Mucosa of stomach (tissue), 1 donor: ENCODE results near the gene SLC44A1.

Experiments used
- H3K27me3 ChIP-seq: one replicate; pipeline ENCODE4 v1.7.0; 2013; ENCODE audit warnings: mild to moderate bottlenecking, low read length; ENCODE audit not compliant: control insufficient read depth, insufficient read depth
- H3K36me3 ChIP-seq: one replicate; pipeline ENCODE4 v1.7.0; 2013; ENCODE audit warnings: low read length; ENCODE audit not compliant: control insufficient read depth, insufficient read depth
- H3K4me1 ChIP-seq: one replicate; pipeline ENCODE4 v1.7.0; 2013; ENCODE audit warnings: mild to moderate bottlenecking, low read length; ENCODE audit not compliant: control insufficient read depth, insufficient read depth
- H3K4me3 ChIP-seq: one replicate; pipeline ENCODE4 v1.7.0; 2013; ENCODE audit warnings: low read length
- H3K9ac ChIP-seq: one replicate; pipeline ENCODE4 v1.7.0; 2013; ENCODE audit warnings: mild to moderate bottlenecking, low read length, moderate library complexity
- H3K9me3 ChIP-seq: one replicate; pipeline ENCODE4 v1.7.0; 2013; ENCODE audit warnings: mild to moderate bottlenecking, low read length, moderate library complexity; ENCODE audit not compliant: control insufficient read depth
- donor health status: Pancreatic carcinoma.

The SLC44A1 gene

DNA sequence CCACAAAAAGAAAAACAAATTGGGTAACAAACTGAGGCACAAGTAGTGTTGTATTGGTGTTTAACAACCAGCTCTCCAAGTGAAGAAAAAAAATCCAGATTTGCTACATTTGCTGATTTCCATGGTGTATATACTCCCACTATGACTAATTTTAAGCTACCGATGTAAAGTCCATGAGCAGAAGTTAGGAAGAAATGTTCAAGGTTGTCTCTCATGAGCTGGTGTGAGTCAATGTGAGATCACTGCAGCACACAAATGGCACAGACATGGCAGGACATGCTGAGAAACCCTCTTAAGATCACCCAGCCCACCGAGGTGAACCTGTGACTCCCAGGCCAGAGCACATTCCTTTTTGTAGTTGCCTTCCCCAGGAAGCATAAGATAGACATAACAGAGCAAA lies 36.2 kb downstream of the SLC44A1 start:
- no peaks in the 10 kb centered on the region for H3K27me3 ChIP-seq
- no peak overlapping the region for H3K9ac ChIP-seq
- H3K9me3 ChIP-seq: no peaks in the 10 kb centered on the region
- H3K4me1 ChIP-seq: peaks cover 20% of the 10 kb centered on the region
- no peak overlapping the region for H3K4me3 ChIP-seq
- H3K36me3 ChIP-seq: no peaks in the 10 kb centered on the region

DNA sequence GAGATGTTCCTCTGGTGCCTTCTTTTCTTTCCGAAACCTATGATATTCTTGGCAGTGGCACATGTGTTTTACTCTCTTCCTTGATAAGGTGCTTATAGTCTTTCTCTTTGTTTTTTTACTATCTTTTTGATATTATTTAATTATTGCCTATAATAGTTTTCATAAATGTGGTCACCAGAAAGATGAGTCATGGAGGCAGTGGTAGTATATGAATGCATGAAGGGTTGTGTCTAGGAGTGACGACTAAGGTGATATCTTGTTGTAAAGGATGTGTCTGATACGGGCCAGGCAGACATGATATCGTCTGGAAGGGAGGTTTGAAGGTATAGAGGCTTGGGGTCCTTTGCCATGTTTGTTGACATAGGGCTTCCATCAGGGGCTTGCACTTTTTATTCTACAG lies 36.8 kb downstream of the SLC44A1 start:
- H3K9me3 ChIP-seq: no peaks in the 10 kb centered on the region
- H3K9ac ChIP-seq: no peak overlapping the region
- no peak overlapping the region for H3K4me3 ChIP-seq
- H3K36me3 ChIP-seq: no peaks in the 10 kb centered on the region
- no peaks in the 10 kb centered on the region for H3K27me3 ChIP-seq
- peaks cover 20% of the 10 kb centered on the region for H3K4me1 ChIP-seq

DNA sequence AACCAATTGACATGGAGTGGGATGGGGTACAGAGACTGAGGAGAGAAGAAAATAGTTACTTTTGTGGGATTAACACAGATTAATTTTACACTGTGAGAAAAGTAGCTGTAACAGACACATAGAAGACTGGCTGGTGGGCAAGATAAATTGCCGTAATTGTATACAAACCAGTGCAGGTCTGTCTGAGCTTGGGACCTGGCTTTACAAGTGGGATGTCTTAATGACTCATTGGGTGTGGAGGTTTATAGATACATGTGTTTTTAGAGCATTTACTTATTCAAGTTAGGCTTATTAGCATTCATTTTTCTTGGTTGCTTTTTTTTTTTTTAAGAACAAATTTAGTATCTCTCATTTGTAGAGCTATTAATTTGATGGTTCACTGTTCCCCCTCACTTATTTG lies 37.5 kb downstream of the SLC44A1 start:
- H3K27me3 ChIP-seq: no peaks in the 10 kb centered on the region
- no peak overlapping the region for H3K9ac ChIP-seq
- H3K9me3 ChIP-seq: no peaks in the 10 kb centered on the region
- no peaks in the 10 kb centered on the region for H3K36me3 ChIP-seq
- H3K4me1 ChIP-seq: peaks cover 20% of the 10 kb centered on the region
- no peak overlapping the region for H3K4me3 ChIP-seq

DNA sequence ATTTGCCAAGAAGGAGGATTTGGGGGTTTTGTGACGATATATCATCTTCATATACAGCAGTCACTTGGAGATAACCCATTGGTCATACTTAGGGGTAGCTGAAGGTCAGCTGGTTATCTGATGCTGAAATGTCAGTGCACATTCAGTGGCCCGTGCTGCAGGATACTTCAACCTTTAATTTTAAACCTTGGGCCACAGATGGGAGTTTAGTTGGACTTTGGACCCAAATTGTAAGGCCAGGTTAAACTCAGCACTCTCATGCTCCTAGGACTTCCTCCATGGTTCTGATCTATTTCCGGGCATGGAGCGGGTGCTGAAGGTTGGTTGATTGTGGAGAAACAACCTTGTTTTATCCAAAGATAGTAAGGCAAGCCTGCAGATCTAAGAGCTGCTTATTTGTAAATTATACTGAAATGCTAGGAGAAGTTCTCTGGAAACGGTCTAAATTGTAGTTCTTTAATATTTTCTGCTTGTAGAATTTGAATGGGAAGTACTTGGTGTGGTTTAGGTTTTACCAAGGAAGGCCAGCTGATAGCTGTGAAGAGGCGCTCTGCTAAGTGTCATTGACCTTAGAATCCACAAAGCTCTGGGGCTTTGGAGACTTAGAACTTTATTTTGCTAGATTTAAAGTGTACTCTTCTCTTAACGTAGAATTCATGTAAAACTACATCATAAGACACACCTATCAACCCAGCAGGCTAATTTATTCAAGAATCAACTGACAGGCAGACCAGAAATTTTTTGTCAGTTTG lies 38.6 kb downstream of the SLC44A1 start:
- H3K4me1 ChIP-seq: peaks cover 20% of the 10 kb centered on the region
- H3K4me3 ChIP-seq: no peak overlapping the region
- H3K9ac ChIP-seq: no peak overlapping the region
- H3K9me3 ChIP-seq: no peaks in the 10 kb centered on the region
- H3K27me3 ChIP-seq: no peaks in the 10 kb centered on the region
- no peaks in the 10 kb centered on the region for H3K36me3 ChIP-seq

DNA sequence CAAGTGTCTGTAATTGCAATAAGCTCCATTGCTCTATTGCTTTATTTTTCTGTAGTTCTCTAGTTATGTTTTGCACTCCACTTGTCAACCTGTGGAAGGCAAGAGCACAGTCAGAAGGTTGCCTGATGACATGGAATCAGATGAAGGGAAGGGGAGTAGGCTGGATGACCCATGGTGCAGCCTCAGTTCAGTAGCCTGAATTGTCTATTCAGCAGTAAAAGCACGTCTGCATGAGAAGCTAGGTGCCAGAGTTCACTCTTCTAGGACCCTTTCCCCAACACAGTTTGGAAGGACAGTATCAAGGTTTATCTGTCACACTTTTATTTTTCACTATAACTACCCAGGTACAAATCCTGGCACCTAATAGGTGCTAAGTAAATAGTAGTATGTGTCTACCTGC lies 39.3 kb downstream of the SLC44A1 start:
- Histone ChIP-seq H3K9ac (no peak overlapping the region), H3K9me3 (no peaks in the 10 kb centered on the region), H3K4me3 (no peak overlapping the region), H3K36me3 (no peaks in the 10 kb centered on the region), H3K4me1 (peaks cover 20% of the 10 kb centered on the region), H3K27me3 (no peaks in the 10 kb centered on the region)

DNA sequence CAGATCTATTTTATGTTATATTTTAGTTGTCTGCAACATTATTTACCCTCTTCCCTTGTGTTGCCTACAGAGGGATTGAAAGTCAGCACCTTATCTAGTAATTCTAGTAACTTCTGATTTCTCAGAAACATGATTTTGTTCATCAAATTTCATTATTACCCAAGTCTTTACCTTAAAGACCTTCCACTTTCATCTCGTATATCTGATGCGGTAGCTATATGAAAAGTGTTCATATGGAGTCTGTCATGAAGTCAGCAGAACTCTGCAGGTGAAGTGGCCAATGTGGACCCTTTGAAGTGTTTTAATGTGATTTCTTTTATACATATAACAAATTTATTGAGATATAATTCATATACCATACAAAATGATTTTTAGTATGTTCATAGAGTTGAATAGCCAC lies 40.0 kb downstream of the SLC44A1 start:
- Histone ChIP-seq H3K27me3 (no peaks in the 10 kb centered on the region), H3K36me3 (no peaks in the 10 kb centered on the region), H3K4me3 (no peak overlapping the region), H3K9me3 (no peaks in the 10 kb centered on the region), H3K9ac (no peak overlapping the region), H3K4me1 (peaks cover 20% of the 10 kb centered on the region)

DNA sequence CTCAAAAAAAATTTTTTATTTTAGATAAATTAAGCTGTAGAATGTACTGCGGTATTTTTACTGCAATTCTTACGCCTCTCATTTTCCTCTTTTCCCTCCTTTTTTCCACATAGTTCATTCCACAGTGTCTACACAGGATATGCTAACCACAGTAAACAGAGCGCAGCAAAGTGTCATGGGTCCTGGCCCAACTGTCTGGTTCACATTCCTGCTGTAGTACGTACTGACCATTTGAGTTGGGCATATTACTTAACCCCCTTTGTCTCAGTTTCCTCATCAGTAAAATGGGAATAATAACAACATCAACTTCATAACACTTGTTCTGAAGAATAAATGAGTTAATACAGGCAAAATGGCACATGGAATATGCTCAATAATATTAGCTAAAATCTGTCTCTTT lies 41.6 kb downstream of the SLC44A1 start:
- Histone ChIP-seq H3K4me1 (peaks cover 27% of the 10 kb centered on the region), H3K27me3 (no peaks in the 10 kb centered on the region), H3K36me3 (no peaks in the 10 kb centered on the region), H3K9me3 (no peaks in the 10 kb centered on the region), H3K4me3 (no peak overlapping the region), H3K9ac (no peak overlapping the region)

DNA sequence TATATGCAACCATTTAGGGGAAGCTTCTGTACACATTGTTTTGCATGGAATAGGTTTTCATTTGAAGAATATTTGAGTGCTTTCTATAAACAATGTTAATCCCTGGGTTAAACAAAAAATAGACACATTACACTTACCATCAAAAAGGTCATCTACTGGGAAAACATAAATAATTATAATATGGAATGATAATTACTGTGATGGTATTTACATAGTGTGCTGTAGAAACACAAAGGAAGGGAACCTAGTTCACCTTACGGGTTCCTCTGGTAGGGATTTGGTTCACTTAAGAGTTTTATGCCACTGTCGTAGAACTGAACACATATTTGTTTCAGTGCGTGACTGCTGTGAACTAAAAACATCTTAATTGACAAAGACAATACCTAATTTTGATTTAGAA lies 44.9 kb downstream of the SLC44A1 start:
- Histone ChIP-seq H3K9me3 (no peaks in the 10 kb centered on the region), H3K4me3 (no peak overlapping the region), H3K36me3 (no peaks in the 10 kb centered on the region), H3K4me1 (peaks cover 9% of the 10 kb centered on the region), H3K9ac (no peak overlapping the region), H3K27me3 (no peaks in the 10 kb centered on the region)

DNA sequence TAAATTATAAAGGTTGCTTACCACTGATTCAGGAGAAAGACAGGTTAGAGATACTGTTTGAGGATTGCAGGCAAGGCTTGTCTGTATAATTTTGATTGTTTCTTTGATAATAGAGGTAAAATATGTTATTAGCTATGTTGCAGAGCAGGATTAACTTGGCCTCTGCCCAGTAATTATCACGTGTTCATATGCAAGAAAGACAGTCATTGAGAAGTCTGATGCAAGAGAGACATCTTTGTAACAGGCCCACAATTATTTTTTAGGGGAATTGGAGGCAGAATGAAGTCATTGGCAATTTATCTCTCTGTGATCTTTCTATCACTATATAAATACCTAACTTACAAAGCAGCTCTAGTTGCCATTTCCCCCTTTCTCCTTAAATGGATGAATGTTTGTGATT lies 46.0 kb downstream of the SLC44A1 start:
- peaks cover 12% of the 10 kb centered on the region for H3K4me1 ChIP-seq
- H3K9me3 ChIP-seq: no peaks in the 10 kb centered on the region
- no peak overlapping the region for H3K9ac ChIP-seq
- no peaks in the 10 kb centered on the region for H3K36me3 ChIP-seq
- no peak overlapping the region for H3K4me3 ChIP-seq
- H3K27me3 ChIP-seq: no peaks in the 10 kb centered on the region

DNA sequence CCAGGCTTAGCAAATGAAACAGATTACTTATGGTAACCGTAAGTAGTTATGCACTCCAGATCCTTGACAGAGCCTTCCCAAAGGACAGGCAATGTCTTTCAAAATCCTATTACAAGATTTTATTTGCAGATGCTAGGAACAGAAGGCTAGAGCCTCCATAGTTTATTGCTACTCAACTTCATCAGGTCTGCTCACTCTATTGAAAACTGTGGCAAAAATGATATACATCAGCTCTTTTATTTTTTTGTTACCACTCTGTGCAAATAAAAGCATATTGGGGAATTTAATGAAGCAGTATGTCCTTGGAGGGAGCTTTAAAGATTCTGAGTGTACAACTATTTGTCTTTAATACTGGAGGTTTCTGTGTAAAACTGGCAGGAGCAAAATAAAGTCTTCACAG lies 46.5 kb downstream of the SLC44A1 start:
- no peaks in the 10 kb centered on the region for H3K36me3 ChIP-seq
- no peaks in the 10 kb centered on the region for H3K27me3 ChIP-seq
- H3K9me3 ChIP-seq: no peaks in the 10 kb centered on the region
- no peak overlapping the region for H3K4me3 ChIP-seq
- H3K9ac ChIP-seq: no peak overlapping the region
- H3K4me1 ChIP-seq: peaks cover 12% of the 10 kb centered on the region

DNA sequence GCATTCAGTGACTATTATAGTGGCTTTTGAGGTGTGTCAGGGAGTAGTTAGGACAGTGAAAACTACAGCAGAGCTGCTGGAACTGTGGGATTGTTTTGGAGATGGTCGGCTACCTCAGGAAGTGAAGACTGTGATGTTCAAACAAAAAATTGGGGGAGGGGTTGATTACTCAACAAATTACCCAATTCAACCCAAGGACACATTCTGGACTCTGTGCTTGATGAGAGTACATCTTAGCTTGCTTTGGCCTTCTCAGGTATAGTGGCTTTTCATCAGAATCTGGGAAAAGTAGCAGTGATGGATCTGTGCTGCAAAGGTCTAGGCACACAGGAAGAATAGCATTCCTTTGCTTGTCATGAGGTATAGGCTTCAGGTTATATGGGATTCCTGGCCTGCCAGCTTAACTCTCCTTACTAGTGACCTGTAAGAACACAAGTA lies 47.0 kb downstream of the SLC44A1 start:
- Histone ChIP-seq H3K4me3 (no peak overlapping the region), H3K9ac (no peak overlapping the region)

DNA sequence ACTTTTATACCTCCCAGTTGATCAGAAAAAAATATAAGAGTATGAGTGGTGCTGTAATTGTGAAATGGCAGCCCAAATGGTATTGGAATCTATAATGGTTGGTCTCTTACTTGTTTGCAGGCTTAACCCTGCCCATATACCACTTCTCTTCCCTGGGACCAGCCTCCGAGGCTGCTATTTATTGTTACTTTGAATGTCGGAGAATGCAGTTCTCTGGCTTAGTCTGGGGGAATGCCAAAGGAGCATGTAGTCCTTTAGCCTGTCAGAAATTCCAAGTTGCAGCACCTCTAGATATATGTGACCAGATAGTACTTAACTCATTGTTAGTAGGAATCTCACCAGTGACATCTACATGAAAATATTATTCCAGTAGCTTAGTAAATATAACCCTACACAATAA lies 47.5 kb downstream of the SLC44A1 start:
- Histone ChIP-seq H3K4me1 (peaks cover 21% of the 10 kb centered on the region), H3K36me3 (no peaks in the 10 kb centered on the region), H3K4me3 (no peak overlapping the region), H3K27me3 (no peaks in the 10 kb centered on the region), H3K9me3 (no peaks in the 10 kb centered on the region), H3K9ac (no peak overlapping the region)

More for the DNA sequence above, 47.0 kb downstream of the SLC44A1 start:
- Histone ChIP-seq H3K36me3 (no peaks in the 10 kb centered on the region), H3K27me3 (no peaks in the 10 kb centered on the region), H3K9me3 (no peaks in the 10 kb centered on the region), H3K4me1 (peaks cover 17% of the 10 kb centered on the region)

DNA sequence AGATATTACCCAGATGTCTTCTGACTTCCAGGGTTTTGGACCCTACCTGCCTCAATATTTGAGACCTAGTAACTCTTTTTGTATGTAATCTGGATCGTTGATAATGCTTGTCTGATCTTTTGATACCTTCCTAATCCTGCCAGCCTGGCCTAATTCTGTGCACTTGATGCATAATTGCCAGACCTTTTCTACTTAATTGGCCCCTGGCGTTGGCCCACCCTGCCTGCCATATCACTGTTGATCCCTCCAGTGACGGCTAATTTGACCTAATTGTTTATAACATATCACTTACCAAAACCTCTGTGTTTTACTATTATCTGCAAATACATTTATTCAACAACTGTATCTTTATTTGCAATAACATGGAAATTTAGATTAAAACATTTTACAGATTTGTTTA lies 49.0 kb downstream of the SLC44A1 start:
- no peaks in the 10 kb centered on the region for H3K36me3 ChIP-seq
- peaks cover 32% of the 10 kb centered on the region for H3K4me1 ChIP-seq
- H3K27me3 ChIP-seq: no peaks in the 10 kb centered on the region
- no peak overlapping the region for H3K4me3 ChIP-seq
- H3K9me3 ChIP-seq: no peaks in the 10 kb centered on the region
- no peak overlapping the region for H3K9ac ChIP-seq
